Gastroesophageal sphincter (tissue), 3 donors: ENCODE data around the gene REEP5.

Source experiments
- POLR2A ChIP-seq, 2 donors: fragments of 450-650 bp; IDR thresholded peaks; one replicate each; pipeline ENCODE4 v1.6.1; 2017; ENCODE audit warnings: antibody characterized with exemption in 2 of 2, mild to moderate bottlenecking in 2 of 2, moderate library complexity in 1 of 2
- TF ChIP-seq, protein P1 (sequence below), 4 experiments: fragments of 200-600 bp in 2 of 4; fragments of 450-650 bp in 2 of 4; sonication (generic) in 1 of 4; IDR thresholded peaks; one replicate each; pipeline ENCODE4 v1.5.1; 2017 to 2019; ENCODE audit warnings: antibody characterized with exemption in 4 of 4, mild to moderate bottlenecking in 2 of 4, moderate library complexity in 2 of 4

DNA sequence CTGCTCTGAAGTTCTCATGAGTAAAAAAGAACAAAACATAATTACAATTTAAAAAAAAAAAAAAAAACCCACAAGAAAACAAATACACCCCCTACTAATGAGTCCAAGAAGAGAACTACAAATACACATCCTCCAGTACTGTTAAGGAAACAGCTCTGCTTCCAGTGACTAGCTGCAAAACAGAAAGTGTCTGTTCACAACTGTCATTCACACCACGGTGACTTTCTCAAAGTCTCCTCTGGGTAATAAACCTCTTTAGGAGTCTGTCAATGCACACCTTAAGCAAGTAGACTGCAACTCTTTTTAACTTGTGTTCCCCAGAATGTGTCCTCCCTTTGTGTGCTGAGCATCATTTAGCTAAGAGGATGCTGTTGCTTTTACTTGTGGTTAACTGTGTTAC lies 6.2 kb downstream of the REEP5 start:
- no peak for TF ChIP-seq POLR2A (IDR thresholded peaks at IDR 0.05)
- TF ChIP-seq, protein P1, sequence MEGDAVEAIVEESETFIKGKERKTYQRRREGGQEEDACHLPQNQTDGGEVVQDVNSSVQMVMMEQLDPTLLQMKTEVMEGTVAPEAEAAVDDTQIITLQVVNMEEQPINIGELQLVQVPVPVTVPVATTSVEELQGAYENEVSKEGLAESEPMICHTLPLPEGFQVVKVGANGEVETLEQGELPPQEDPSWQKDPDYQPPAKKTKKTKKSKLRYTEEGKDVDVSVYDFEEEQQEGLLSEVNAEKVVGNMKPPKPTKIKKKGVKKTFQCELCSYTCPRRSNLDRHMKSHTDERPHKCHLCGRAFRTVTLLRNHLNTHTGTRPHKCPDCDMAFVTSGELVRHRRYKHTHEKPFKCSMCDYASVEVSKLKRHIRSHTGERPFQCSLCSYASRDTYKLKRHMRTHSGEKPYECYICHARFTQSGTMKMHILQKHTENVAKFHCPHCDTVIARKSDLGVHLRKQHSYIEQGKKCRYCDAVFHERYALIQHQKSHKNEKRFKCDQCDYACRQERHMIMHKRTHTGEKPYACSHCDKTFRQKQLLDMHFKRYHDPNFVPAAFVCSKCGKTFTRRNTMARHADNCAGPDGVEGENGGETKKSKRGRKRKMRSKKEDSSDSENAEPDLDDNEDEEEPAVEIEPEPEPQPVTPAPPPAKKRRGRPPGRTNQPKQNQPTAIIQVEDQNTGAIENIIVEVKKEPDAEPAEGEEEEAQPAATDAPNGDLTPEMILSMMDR (IDR thresholded peaks at IDR 0.05), result no peak
